ENCODE measurements around the gene FLT3LG.

- TF ChIP-seq MAX (CRISPR knock-in tag; IDR thresholded peaks at IDR 0.05), result no peak
- no peak for TF ChIP-seq PHB2 (IDR thresholded peaks at IDR 0.05; ENCODE audit: low read depth)
- no peak for TF ChIP-seq CTCF (IDR thresholded peaks at IDR 0.05 in 2 of 3, conservative IDR thresholded peaks at IDR 0.05 in 1 of 3; ENCODE audit: insufficient read depth in 2 of 3, low read depth in 1 of 3, low read length in 3 of 3)
- no peak for TF ChIP-seq ZNF764 (CRISPR knock-in tag; IDR thresholded peaks at IDR 0.05; ENCODE audit: low read depth)
- no peak for TF ChIP-seq SIN3A (IDR thresholded peaks at IDR 0.05; ENCODE audit: borderline replicate concordance in 2 of 2, control insufficient read depth in 1 of 2, low read depth in 2 of 2, low read length in 2 of 2)
- no peak for TF ChIP-seq ZNF146 (CRISPR knock-in tag; IDR thresholded peaks at IDR 0.05; ENCODE audit: unreplicated experiment)
These were observed 11.5 kb upstream of the FLT3LG start for GRCh38 chr19:49462492-49462891.
